Measurements from ENCODE around the gene MRI1.
"Not testable (repeated sequence)": the region's sequence is repeated elsewhere in the genome, so short reads cannot be mapped to it uniquely, and the experiment has no call there.

Gene MRI1

DNA sequence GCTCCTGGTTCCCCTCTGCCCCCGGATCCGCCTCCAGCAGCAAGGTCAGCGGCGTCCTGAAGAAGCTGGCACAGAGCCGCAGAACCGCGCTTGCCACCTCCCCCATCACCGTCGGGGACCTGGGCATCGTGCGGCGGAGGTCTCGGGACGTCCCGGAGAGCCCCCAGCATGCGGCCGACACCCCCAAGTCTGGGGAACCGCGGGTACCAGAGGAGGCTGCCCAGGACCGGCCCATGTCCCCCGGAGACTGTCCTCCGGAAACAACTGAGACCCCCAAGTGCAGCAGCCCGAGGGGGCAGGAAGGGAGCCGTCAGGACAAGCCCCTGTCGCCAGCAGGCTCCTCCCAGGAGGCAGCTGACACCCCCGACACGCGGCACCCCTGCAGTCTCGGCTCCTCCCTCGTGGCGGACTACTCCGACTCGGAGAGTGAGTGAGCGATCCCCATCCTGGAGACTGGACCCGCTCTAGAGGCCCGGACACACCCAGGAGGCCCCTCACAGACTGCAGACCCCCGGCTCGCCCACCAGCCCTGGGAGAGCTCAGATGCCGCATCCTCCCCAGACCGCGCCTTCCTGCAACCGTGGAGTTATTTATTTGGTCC is 1.6 kb upstream of the MRI1 start:
- DNase-seq, result no peak

DNA sequence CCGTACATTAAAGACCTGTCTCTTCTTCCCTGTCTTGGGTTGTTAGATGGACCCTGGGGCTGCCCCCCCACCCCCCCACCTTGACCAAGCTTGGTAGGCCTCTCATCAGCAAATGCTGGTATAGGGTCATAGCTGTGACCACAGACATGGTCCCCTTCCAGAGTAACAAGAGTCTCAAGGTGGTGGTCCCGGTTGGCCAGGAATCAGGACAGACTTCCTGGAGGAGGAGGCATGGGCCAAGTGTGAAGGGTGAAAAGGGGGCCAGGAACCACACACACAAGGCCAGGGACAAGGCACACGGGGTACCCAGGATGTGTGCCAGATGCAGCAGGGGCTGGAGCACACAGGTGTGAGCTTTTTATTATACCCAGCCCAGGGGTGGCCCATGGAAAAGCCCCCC is 1.1 kb upstream of the MRI1 start:
- DNase-seq, result no peak

DNA sequence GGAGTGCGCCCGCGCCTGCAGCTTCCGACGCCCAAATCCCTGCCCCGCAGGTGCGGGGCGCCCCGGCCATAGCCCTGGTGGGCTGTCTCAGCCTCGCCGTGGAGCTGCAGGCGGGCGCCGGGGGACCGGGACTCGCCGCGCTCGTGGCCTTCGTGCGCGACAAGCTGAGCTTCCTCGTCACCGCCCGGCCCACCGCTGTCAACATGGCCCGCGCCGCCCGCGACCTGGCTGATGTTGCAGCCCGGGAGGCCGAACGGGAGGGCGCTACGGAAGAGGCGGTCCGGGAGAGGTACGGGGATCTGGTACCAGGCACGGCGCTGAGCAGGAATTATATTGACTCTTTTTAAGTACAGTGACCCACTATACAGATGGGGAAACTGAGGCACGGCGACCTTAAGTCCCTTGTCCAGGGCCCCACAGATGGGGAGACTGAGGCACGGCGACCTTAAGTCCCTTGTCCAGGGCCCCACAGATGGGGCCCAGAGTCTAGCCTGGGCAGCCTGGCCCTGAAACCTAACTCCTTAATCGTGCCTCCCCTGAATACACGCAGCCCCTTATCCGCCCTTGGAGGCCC is 586 bp downstream of the MRI1 start:
- no peak for DNase-seq

GRCh38 chr19:13765395-13766094 is 1.2 kb downstream of the MRI1 start:
- no peak for DNase-seq

DNA sequence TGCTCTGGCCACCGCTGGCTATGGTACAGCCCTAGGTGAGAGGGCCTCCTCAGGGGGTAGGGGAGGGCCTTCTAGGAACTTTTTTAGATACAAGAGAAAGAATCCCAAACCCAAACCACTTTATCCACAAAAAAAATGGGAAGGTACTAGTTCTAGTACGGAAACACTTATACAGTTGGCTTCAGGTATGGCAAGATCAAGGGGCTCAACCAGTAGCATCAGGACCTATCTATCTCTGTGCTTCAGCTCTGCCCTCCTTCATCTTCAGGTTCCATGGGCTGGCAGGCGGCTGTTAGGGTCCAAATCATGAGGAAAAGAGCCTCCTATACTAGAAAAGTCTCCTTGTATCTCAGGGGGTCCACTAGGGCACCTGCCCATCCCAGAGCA is 1.8 kb downstream of the MRI1 start:
- no peak for DNase-seq

DNA sequence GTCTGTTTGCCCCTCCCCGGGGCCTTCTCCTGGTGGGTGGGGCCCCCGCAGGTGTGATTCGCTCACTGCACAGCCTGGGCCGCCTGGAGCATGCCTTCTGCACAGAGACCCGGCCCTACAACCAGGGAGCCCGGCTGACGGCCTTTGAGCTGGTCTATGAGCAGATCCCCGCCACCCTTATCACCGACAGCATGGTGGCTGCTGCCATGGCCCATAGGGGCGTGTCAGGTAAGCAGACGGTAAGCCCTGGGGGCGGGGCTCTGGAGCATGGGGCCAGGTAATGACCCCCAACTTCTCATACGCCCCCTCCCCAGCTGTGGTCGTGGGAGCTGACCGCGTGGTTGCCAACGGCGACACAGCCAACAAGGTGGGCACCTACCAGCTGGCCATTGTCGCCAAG is 4.2 kb downstream of the MRI1 start:
- DNase-seq, result no peak

GRCh38 chr19:13770013-13770635 is 5.8 kb downstream of the MRI1 start:
- DNase-seq, result no peak

DNA sequence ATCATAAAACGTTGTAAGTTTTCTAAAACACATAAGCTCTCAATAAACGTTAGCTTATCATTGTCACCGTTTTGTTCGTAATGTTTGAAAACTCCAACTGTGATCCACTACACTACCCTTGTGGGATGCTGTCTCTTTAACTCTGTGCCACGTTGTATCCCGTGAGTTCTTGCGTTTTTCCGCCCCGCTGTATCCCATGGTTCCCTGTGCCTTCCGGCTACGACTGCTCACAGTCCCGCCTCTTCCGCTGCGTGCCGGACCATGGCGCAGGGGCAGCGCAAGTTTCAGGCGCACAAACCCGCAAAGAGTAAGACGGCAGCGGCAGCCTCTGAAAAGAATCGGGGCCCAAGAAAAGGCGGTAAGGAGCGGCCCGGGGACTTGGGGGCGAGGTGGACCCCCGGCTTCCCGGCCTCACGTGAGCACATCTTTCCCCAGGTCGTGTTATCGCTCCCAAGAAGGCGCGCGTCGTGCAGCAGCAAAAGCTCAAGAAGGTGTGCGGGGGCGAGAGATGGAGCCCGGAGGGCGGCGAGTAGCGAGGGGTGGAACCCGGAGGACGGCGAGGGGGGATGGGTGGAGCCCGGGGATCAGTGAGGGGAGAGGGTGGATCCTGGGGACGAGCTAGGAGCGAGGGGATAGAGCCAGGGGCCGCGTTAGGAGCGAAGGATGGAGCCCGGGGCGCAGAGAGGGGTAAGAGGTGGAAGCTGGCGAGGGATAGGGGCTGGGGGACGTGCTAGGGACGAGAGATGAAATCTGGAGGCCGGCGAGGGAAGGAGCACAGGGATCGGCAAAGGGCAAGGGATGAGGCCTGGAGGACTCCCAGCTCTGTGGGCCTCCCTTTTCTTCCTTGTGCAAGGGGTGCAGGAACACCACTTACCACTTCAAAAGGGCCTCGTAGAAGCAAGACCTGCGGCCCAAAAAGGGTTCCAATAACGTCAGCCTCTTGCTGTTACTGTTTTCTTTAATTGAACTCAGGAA is 10.2 kb downstream of the MRI1 start, which contains the start of gene C19orf53:
Gene C19orf53 (plus strand): TSS at position 240 of the 975 bp plus-strand sequence. CDS start 22 bp downstream, at position 262.
- DNase-seq, result peak; percentile 94

- no peak for DNase-seq
Measured at GRCh38 chr19:13778398-13778797, 14.1 kb downstream of the MRI1 start.

GRCh38 chr19:13778847-13779246 is 14.5 kb downstream of the MRI1 start:
- no peak for DNase-seq

- not testable (repeated sequence) for DNase-seq
Measured at GRCh38 chr19:13779794-13780193, 15.5 kb downstream of the MRI1 start.

DNA sequence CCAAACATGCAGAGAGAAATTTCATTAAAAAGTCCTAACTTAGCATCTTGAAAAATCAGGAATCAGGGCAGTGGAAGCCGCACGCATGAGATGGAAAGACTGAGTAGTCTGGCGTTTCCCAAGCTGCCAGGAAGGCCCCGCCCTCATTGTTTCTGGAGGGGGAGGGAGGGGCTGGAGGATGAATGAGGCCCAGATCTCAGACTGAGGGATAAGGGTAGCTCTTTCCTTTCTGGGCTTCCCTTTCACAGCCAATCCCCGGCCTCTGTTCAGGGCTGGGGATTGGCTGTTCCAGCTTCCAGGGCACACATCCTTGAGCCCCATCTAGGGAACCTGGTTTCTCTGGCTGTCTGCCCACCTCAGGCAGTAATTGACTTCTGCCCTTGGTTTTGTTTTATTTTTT is 17.2 kb downstream of the MRI1 start:
- peak; percentile 71 for DNase-seq

DNA sequence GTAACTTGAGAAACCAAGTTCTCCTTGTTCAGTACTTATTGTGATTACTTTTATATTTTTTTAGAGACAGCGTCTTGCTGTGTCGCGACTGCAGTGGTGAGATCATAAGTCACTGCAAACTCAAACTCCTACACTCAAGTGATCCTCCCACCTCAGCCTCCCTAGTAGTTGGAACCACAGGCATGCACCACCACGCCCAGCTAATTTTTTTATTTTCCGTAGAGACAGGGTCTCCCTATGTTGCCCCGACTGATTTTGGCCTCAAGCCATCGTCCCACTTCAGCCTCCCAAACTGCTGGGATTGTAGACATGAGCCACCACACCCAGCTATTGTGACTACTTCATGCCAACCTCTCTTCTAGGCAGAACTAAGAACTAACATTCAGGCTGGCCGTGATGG is 18.2 kb downstream of the MRI1 start:
- no peak for DNase-seq

DNA sequence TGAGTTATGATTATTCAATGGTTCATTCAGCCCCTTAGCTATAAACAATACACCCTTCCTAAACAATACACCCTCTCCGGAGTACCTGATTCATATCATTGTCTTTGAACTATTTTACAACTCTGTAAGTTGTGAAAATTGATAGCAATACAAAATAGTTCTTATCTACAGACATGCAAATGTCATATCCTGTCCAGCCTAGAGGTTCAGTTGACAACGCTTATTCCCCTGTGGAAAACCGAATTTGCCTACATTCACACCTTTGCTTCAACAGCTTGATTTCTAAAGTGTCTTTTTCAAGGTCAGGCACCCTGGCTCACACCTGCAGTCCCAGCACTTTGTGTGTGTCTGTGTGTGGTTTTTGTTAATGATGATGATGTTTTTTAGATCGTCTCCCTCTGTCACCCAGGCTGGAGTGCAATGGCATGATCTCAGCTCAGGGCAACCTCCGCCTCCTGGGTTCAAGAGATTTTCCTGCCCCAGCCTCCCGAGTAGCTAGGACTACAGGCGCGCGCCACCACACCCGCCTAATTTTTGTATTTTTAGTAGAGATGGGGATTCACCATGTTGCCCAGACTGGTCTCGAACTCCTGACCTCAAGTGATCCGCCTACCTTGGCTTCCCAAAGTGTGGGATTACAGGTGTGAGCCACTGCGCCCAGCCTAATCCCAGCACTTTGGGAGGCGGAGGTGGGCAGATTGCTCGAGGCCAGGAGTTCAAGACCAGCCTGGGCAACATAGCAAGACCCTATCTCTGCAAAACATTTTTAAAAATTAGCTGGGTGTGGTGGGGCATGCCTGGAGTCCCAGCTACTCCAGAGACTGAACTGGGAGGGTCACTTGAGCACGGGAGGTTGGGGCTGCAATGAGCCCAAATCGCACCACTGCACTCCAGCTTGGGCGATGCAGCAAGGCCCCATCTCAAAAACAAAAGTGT is 19.5 kb downstream of the MRI1 start:
- no peak for DNase-seq

DNA sequence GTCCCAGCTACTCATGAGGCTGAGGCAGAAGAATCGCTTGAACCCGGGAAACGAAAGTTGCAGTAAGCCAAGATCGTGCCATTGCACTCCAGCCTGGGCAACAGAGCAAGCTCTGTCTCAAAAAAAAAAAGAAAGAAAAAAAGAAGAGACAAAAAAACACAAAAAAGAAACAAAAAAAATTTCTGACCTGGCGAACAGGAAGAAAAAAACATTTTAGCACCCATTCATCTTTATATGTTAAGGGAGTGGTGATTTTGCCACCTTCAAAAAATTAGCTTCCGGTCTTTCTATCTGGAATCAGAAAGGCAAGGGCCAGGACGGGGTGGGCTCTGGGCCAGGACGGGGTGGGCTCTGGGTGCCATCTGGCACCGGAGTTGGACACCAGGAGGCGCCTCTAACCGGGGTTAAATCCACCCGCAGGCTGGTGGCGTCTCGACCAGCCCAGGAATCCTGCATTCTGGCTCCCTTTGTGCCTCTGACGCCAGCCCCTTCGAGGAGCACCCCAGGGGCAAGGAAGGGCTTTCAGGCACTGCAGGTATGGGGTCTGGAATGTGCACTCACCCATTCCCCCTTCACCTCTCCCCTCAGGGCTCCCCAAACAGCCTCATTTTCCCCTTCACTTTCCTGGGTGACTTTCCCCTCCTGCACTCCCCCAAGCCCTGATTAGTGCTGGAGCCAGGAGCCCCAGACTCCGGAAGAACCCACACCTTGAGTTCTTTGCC is 20.6 kb downstream of the MRI1 start:
- peak; percentile 64 for DNase-seq

- no peak for DNase-seq
Measured at GRCh38 chr19:13788991-13789390, 24.7 kb downstream of the MRI1 start.

DNA sequence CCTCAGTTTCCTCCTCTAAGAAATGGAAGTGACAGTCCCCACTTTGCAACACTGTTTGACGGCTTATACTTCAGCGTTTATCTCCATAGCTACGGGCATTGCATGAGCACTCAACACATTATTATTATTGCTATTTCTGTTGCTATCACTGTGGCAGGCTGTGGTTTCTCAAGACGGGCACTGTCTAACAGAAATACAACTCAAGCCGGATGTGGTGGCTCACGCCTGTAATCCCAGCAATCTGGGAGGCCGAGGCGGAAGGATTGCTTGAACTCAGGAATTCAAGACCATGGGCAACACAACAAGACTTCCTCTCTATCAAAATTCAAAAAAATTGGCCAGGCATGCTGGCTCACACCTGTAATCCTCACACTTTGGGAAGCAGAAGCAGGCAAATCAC is 26.0 kb downstream of the MRI1 start:
- DNase-seq, result no peak

DNA sequence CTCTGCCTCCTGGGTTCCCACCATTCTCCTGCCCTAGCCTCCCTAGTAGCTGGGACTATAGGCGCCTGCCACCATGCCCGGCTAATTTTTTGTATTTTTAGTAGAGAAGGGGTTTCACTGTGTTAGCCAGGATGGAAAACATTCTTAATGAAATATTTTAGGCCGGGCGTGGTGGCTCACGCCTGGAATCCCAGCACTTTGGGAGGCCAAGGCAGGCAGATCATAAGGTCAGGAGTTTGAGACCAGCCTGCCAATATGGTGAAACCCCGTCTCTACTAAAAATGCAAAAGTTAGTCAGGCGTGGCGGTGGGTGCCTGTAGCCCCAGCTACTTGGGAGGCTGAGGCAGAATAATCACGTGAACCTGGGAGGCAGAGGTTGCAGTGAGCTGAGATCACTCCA is 29.0 kb downstream of the MRI1 start:
- DNase-seq, result not testable (repeated sequence)

DNA sequence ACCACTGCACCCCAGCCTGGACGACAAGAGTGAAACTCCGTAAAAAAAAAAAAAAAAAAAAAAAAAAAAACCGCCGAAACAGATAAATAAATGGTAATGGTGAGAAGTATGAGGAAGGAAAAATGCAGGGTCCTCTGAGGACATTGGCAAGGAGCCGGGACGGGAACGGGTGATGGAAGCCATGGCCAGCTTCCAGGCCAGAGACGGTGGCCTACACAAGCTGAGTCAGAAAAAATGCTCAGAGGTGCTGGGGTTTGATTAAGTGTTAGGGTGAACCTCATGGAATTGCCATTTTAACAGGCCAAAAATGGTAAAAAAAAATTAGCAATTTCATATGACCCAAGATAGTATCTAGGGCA is 30.1 kb downstream of the MRI1 start:
- peak; percentile 94 for DNase-seq

DNA sequence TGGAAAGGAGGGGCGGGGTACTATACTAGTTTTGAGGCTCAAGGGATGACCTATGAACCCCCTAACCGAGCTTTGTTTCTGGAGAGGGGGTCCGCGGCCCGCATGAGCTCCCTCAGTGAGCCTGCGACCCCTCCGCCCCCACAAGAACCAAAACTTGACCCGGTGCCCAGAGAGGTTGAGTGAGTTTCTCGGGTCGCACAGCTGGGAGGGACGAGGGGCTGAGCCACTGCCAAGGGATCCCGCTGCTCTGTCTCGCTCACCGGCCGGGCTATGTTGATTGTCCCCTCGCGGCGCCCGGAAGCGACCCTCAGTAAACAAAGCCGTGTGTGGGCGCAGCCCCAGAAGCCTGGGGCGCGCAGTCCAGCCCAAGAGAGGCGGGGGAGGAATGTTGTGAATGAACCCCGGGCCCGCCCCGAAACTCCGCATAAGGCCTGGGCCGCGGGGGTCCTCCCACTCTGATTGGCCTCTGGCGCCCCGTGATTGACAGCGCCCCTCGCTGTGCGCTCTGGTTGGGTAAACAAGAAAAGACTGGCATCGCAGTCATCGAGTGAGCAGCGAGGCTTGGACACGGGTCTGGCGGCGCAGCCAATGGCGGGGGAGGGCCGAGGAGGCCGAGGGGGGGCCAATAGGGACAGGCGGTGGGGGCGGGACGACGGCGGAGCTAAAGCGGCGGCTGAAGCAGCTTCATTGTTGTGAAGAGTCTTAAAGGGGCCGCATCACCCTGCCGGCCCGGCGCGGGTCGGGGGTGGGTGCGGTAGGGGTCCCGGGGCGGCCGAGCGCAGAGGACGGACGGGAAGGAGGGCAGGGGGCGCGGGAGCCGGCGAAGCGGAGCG is 30.7 kb downstream of the MRI1 start, which contains the start of gene ZSWIM4:
Gene ZSWIM4 (plus strand): TSS at position 687 of the 833 bp plus-strand sequence. CDS start 206 bp downstream, outside the sequence.
- DNase-seq, result peak; percentile 99

Measured in HCEC 1CT (cell line).